ENCODE data around the gene LDLRAD4. TPM values are rescaled to one million over a fixed set of nuclear protein-coding genes. Genes with fewer than 3 reads are reported as not detected.

Gene LDLRAD4
- total RNA-seq, 1 experiment from 2014 or later: 1.7 TPM

DNA sequence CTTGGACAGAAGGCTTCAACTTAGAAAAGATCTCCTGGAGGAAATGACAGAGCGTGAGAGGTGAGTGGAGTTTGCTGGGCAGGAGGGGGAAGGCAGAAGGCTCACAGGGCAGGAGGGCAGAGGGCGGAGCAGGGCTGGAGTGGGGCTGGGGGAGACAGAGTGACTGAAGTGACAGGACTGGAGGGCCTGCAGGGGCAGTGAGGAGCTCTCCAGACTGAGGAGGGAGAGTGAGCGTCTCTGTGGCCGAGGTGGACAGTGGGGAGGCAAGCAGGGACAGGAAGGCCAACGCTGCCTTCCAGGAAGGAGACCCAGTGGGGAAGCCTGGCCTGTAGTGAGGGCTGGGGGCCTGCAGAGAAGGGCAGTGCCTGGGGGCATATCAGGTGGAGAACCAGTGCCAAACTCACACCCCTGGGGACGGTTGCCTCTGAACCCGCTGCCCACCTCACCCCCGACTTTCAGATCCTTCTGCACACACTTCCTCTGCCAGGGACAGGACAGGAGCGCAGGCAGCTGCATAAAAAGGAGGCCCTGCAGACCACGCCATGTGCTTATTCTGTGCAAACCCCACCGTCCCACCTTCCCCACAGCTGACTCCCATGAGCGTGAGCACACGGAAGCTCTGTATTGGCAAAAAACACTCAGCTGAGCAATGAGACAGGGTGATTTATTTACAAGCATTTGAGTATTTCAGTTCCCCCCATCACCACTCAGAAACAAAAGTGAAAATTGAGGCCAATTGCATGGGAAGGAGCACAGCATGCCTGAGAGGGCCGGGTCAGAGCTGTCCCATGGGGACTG lies 263.5 kb downstream of the LDLRAD4 start:
- no peaks in the 10 kb centered on the region for H3K79me2 ChIP-seq (ENCODE audit: low read depth)
- POLR2A ChIA-PET (ENCODE audit: unreplicated experiment): no interaction called here
- DNase-seq: no peak
- CTCF ChIA-PET: no interaction called here
- no peaks in the 10 kb centered on the region for H3K4me1 ChIP-seq (replicated peaks; ENCODE audit: insufficient read depth)
- TF ChIP-seq EZH2 (IDR thresholded peaks at IDR 0.05; ENCODE audit: low read depth): no peak
- TF ChIP-seq, protein P1, sequence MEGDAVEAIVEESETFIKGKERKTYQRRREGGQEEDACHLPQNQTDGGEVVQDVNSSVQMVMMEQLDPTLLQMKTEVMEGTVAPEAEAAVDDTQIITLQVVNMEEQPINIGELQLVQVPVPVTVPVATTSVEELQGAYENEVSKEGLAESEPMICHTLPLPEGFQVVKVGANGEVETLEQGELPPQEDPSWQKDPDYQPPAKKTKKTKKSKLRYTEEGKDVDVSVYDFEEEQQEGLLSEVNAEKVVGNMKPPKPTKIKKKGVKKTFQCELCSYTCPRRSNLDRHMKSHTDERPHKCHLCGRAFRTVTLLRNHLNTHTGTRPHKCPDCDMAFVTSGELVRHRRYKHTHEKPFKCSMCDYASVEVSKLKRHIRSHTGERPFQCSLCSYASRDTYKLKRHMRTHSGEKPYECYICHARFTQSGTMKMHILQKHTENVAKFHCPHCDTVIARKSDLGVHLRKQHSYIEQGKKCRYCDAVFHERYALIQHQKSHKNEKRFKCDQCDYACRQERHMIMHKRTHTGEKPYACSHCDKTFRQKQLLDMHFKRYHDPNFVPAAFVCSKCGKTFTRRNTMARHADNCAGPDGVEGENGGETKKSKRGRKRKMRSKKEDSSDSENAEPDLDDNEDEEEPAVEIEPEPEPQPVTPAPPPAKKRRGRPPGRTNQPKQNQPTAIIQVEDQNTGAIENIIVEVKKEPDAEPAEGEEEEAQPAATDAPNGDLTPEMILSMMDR (conservative IDR thresholded peaks at IDR 0.05): no peak
- intact Hi-C loops (cut with micrococcal nuclease; ENCODE audit: unreplicated experiment): no loop called here
- H3F3A ChIP-seq (ENCODE audit: insufficient read depth, low read depth): no peaks in the 10 kb centered on the region
- no TSS peak for BruUV-seq (replicated peaks)
- H3K9me2 ChIP-seq (ENCODE audit: insufficient read depth): no peaks in the 10 kb centered on the region
- no peak overlapping the region for H3K4me2 ChIP-seq
- H2AFZ ChIP-seq: no peak overlapping the region
- no peaks in the 10 kb centered on the region for H3K9me3 ChIP-seq (ENCODE audit: insufficient read depth, low read depth)
- H4K20me1 ChIP-seq (ENCODE audit: insufficient read depth): no peaks in the 10 kb centered on the region
- no peak overlapping the region for H3K27ac ChIP-seq
- no peaks in the 10 kb centered on the region for H3K36me3 ChIP-seq (ENCODE audit: low read depth)
- H3K4me3 ChIP-seq: no peak overlapping the region
- H3K27me3 ChIP-seq (ENCODE audit: insufficient read depth, low read depth): peaks cover 99% of the 10 kb centered on the region

DNA sequence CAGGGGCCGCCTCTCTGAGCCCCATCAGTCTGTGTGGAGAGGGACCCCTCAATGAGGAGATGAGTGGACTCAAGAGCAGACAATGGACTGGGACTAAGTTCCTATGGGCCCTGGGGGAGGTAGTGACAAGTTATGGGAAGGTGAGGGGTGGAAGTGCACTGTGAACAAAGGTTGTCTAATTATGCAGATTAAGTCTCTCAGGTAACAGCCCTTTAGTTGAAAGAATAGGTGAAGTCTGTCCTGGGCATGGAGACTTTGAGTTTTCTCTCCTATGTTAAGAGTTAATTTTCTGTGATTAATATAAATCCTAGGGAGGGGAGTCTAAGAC lies 264.0 kb downstream of the LDLRAD4 start:
- Histone ChIP-seq H3K27me3 (ENCODE audit: insufficient read depth, low read depth) (peaks cover 99% of the 10 kb centered on the region), H3K4me2 (no peak overlapping the region), H4K20me1 (ENCODE audit: insufficient read depth) (no peaks in the 10 kb centered on the region), H3K4me1 (replicated peaks; ENCODE audit: insufficient read depth) (no peaks in the 10 kb centered on the region), H3K79me2 (ENCODE audit: low read depth) (no peaks in the 10 kb centered on the region), H3K9me3 (ENCODE audit: insufficient read depth, low read depth) (no peaks in the 10 kb centered on the region), H2AFZ (no peak overlapping the region), H3F3A (ENCODE audit: insufficient read depth, low read depth) (no peaks in the 10 kb centered on the region), H3K4me3 (no peak overlapping the region), H3K36me3 (ENCODE audit: low read depth) (no peaks in the 10 kb centered on the region), H3K27ac (no peak overlapping the region), H3K9me2 (ENCODE audit: insufficient read depth) (no peaks in the 10 kb centered on the region)
- no peak for DNase-seq
- CTCF ChIA-PET: no interaction called here
- TF ChIP-seq, protein P1 (conservative IDR thresholded peaks at IDR 0.05): no peak
- TF ChIP-seq EZH2 (IDR thresholded peaks at IDR 0.05; ENCODE audit: low read depth): no peak
- BruUV-seq (replicated peaks): no TSS peak
- intact Hi-C loops (cut with micrococcal nuclease; ENCODE audit: unreplicated experiment): no loop called here
- POLR2A ChIA-PET (ENCODE audit: unreplicated experiment): no interaction called here

DNA sequence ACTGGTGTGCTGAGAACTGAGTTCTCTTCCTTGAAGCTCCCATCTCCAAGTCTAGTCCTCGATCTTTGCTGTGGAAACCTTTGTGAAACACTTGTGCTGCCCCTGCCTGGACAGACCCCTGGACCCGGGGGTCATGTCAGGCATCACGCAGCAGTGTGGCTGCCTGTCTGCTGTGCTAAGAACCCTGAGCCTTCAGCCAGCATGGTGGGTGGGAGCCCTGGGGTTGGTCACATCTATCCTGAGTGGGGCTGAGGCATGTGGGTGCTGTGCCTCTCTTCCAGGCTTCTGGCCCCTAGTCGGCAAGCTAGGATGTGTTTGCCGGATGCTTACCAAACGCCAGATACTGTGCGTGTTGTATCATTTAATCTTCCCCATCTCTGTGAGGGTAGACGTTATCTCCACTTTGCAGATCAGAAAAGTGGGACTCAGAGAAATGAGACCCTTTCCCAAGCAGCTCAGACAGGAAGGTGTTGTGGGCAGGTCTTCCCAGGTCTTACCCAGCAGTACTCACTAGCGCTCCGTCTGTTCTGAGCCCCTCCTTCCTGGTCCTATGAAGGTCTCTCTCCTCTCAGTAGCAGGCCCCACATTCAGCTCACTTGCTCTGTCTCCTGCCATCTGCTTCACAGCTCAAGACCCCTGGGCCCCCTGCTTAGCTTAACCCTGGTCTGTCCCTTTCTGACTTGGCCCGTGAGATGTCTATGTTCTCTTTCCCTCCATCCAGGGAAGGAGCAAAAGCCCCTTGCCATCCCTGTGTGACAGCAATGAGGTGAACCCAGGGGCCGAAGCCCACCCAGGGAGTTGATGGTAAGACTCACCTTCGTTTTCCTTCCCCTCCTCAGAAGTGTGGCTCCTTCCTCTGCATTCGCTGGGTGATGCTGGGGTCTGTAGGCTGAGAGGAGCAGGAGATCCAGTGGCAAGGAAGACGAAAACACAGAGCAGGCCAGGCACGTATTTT lies 265.0 kb downstream of the LDLRAD4 start:
- Histone ChIP-seq H3K4me3 (no peak overlapping the region), H3K4me1 (replicated peaks; ENCODE audit: insufficient read depth) (no peaks in the 10 kb centered on the region), H2AFZ (no peak overlapping the region), H4K20me1 (ENCODE audit: insufficient read depth) (no peaks in the 10 kb centered on the region), H3K36me3 (ENCODE audit: low read depth) (no peaks in the 10 kb centered on the region), H3K79me2 (ENCODE audit: low read depth) (no peaks in the 10 kb centered on the region), H3F3A (ENCODE audit: insufficient read depth, low read depth) (no peaks in the 10 kb centered on the region), H3K9me2 (ENCODE audit: insufficient read depth) (no peaks in the 10 kb centered on the region), H3K4me2 (no peak overlapping the region), H3K9me3 (ENCODE audit: insufficient read depth, low read depth) (no peaks in the 10 kb centered on the region), H3K27ac (no peak overlapping the region), H3K27me3 (ENCODE audit: insufficient read depth, low read depth) (peaks cover 99% of the 10 kb centered on the region)
- no TSS peak for BruUV-seq (replicated peaks)
- intact Hi-C loops (cut with micrococcal nuclease; ENCODE audit: unreplicated experiment): no loop called here
- ChIA-PET POLR2A (ENCODE audit: unreplicated experiment) (no interaction called here), CTCF (no interaction called here)
- TF ChIP-seq, protein P1 (conservative IDR thresholded peaks at IDR 0.05): no peak
- no peak for TF ChIP-seq EZH2 (IDR thresholded peaks at IDR 0.05; ENCODE audit: low read depth)
- DNase-seq: no peak

Measured in PC-9 (cell line).